K562 (cell line): ENCODE measurements around the gene TCF25. TPM values are rescaled to one million over a fixed set of nuclear protein-coding genes. Genes with fewer than 3 reads are reported as not detected.

Source experiments
- ATAC-seq: fragments of 200-7000 bp; cut with Tn5 transposase; 3 replicates; pipeline ENCODE4 v1.9.1; 2020; ENCODE audit warnings: moderate library complexity
- BruUV-seq: library from RNA; stranded (reverse); fragments of 400-500 nt; replicated peaks from 2 replicates; lab custom pipeline; 2021; lab: Mats Ljungman, UMichigan
- CTCF ChIA-PET: fragments of 300-600 bp; formaldehyde crosslinking; extraction: SDS; loops from one replicate; lab custom pipeline; 2021; ENCODE audit warnings: low intra/inter-chr PET ratio; lab: Yijun Ruan, JAX
- POLR2A ChIA-PET: fragments of 300-600, 350-650 bp; sonication (Branson Sonifier 250); formaldehyde crosslinking; extraction: SDS; loops from one replicate; lab custom pipeline; 2021; ENCODE audit warnings: antibody characterized with exemption, inconsistent platforms; lab: Yijun Ruan, JAX
- DNase-seq, 4 experiments: peaks; one replicate each; pipeline versions ENCODE4 v3.0.0 to v3.0.0-alpha.2; 2011 to 2018; ENCODE audit warnings: low spot score in 3 of 4, mixed read lengths in 3 of 4; ENCODE audit errors: extremely low read depth in 1 of 4
- FAIRE-seq: peaks from 2 replicates; lab custom pipeline; 2011; peaks lifted over from hg19 to GRCh38; lab: Jason Lieb, UNC
- H2AFZ ChIP-seq: 2 replicates; pipeline ENCODE4 v1.6.0; 2011; ENCODE audit warnings: low read depth, low read length, control low read depth, inconsistent platforms
- H3K27ac ChIP-seq: fragments of 200-600 bp; 3 replicates; pipeline ENCODE4 v1.8.0; 2011; ENCODE audit warnings: low read depth, mild to moderate bottlenecking, control low read depth, inconsistent platforms, low read length, moderate library complexity, mixed read lengths; ENCODE audit errors: extremely low read depth
- H3K27me3 ChIP-seq, 2 experiments: fragments of 300-600 bp in 1 of 2; 2 replicates in 1 of 2; 3 replicates in 1 of 2; pipeline versions ENCODE4 v1.6.0 to v1.8.0; 2011; ENCODE audit warnings: inconsistent platforms in 2 of 2, low read length in 2 of 2, mild to moderate bottlenecking in 1 of 2, mixed read lengths in 1 of 2, moderate library complexity in 1 of 2; ENCODE audit not compliant: control insufficient read depth in 2 of 2, insufficient read depth in 2 of 2
- H3K36me3 ChIP-seq: fragments of 300-600 bp; 3 replicates; pipeline ENCODE4 v1.8.0; 2011; ENCODE audit warnings: mild to moderate bottlenecking, low read length, inconsistent platforms; ENCODE audit not compliant: control insufficient read depth, insufficient read depth
- H3K4me1 ChIP-seq, 2 experiments: fragments of 200-600 bp in 1 of 2; replicated peaks in 1 of 2; 2 replicates in 1 of 2; 3 replicates in 1 of 2; pipeline versions ENCODE4 v1.5.1 to v1.8.0; 2011; ENCODE audit warnings: inconsistent platforms in 2 of 2, low read length in 2 of 2, mild to moderate bottlenecking in 1 of 2, mixed read lengths in 1 of 2, moderate library complexity in 1 of 2; ENCODE audit not compliant: control insufficient read depth in 2 of 2, insufficient read depth in 2 of 2
- H3K4me2 ChIP-seq: 2 replicates; pipeline ENCODE4 v1.6.1; 2011; ENCODE audit warnings: low read length, control low read depth, inconsistent platforms, mixed read lengths; ENCODE audit not compliant: insufficient read depth
- H3K4me3 ChIP-seq: fragments of 200-600 bp; sonication (generic), shearing (Covaris generic); 2 replicates; pipeline ENCODE4 v1.5.1; 2016; ENCODE audit warnings: control low read depth, inconsistent platforms
- H3K79me2 ChIP-seq: fragments of 200-600 bp; 3 replicates; pipeline ENCODE4 v1.8.0; 2011; ENCODE audit warnings: low read length, inconsistent platforms; ENCODE audit not compliant: control insufficient read depth, insufficient read depth
- H3K9ac ChIP-seq, 2 experiments: 2 replicates each; pipeline versions ENCODE4 v1.6.0 to v1.6.1; 2011; ENCODE audit warnings: low read depth in 2 of 2, low read length in 2 of 2, control low read depth in 1 of 2, inconsistent platforms in 1 of 2, mild to moderate bottlenecking in 1 of 2, mixed read lengths in 1 of 2; ENCODE audit not compliant: insufficient read depth in 1 of 2
- H3K9me1 ChIP-seq: one replicate; pipeline ENCODE4 v1.6.0; 2011; ENCODE audit warnings: inconsistent platforms, mild to moderate bottlenecking, low read length, moderate library complexity; ENCODE audit not compliant: control insufficient read depth, insufficient read depth
- H3K9me3 ChIP-seq: replicated peaks from 2 replicates; pipeline ENCODE4 v1.5.1; 2011; ENCODE audit warnings: low read depth, low read length, inconsistent platforms; ENCODE audit not compliant: control insufficient read depth, insufficient read depth
- H4K20me1 ChIP-seq: replicated peaks from 2 replicates; pipeline ENCODE4 v1.6.1; 2011; ENCODE audit warnings: low read length, inconsistent platforms, mixed read lengths; ENCODE audit not compliant: control insufficient read depth, insufficient read depth
- BCLAF1 ChIP-seq, 2 experiments: fragments of 450-650 bp in 1 of 2; IDR thresholded peaks; 2 replicates each; pipeline ENCODE4 v1.6.1; 2011 to 2017; ENCODE audit warnings: low read depth in 2 of 2, antibody characterized with exemption in 1 of 2, borderline replicate concordance in 1 of 2, low read length in 1 of 2, mild to moderate bottlenecking in 1 of 2, mixed read lengths in 1 of 2; ENCODE audit not compliant: control insufficient read depth in 1 of 2
- CHD2 ChIP-seq: IDR thresholded peaks from 2 replicates; pipeline ENCODE4 v1.6.1; 2011; ENCODE audit warnings: low read depth, low read length
- MIER1 ChIP-seq: fragments of 450-650 bp; IDR thresholded peaks from 2 replicates; pipeline ENCODE4 v1.6.1; 2016; ENCODE audit warnings: antibody characterized with exemption, mild to moderate bottlenecking, low read depth
- ZC3H11A ChIP-seq: IDR thresholded peaks from 2 replicates; pipeline ENCODE4 v1.6.1; 2012; ENCODE audit warnings: low read depth, low read length, improper control_type of control experiment
- ZNF263 ChIP-seq: sonication (generic); formaldehyde crosslinking; IDR thresholded peaks from 2 replicates; pipeline ENCODE4 v1.8.0; 2022; ENCODE audit warnings: mild to moderate bottlenecking, missing genetic modification reagents, borderline replicate concordance
- ZNF740 ChIP-seq, 3 experiments: fragments of 200-800 bp in 1 of 3; sonication (Bioruptor generic) in 1 of 3; sonication (generic) in 1 of 3; formaldehyde crosslinking in 1 of 3; IDR thresholded peaks; 2 replicates each; pipeline versions ENCODE4 v1.6.1 to v1.8.0; 2016 to 2022; ENCODE audit warnings: mild to moderate bottlenecking in 2 of 3, missing compliant biosample characterization in 2 of 3, missing genetic modification characterization in 2 of 3, missing genetic modification reagents in 1 of 3
- WGBS: fragments of 100-300 bp; shearing (Covaris generic); methylation state at CpG from one replicate; pipeline ENCODE4 v1.1.6; 2016; ENCODE audit warnings: low coverage, mixed read lengths; ENCODE audit not compliant: insufficient coverage; ENCODE audit errors: missing lambda C conversion rate; 5-methylcytosine and 5-hydroxymethylcytosine counted together
- in situ Hi-C: fragments of 300-500 bp; cut with MboI; formaldehyde crosslinking; loops from 4 replicates; pipeline ENCODE4 v1.15.0; 2018; ENCODE audit warnings: inconsistent platforms, mixed read lengths
- intact Hi-C: fragments of 100-400 bp; cut with micrococcal nuclease; formaldehyde crosslinking; loops from 2 replicates; pipeline ENCODE4 v1.14.2; 2022
- polyA plus RNA-seq, 8 experiments: library from polyadenylated mRNA; depleted of rRNA in 4 of 8; stranded (reverse) in 5 of 8; unstranded in 3 of 8; fragments of >200 nt; fragmentation: Nextera tagmentation in 2 of 8; fragmentation: Illumina TruSeq in 1 of 8; extraction: Ambion mirVana in 2 of 8; extraction: Trizol in 1 of 8; gene quantifications; 2 replicates each; pipeline versions ENCODE4 v1.2.1 to v1.2.3, GENCODE V29; 2011 to 2014; ENCODE audit warnings: inconsistent platforms in 1 of 8, missing spikeins in 1 of 8
- total RNA-seq, 7 experiments: library from RNA; depleted of rRNA in 6 of 7; stranded (reverse); fragments of >200 nt in 6 of 7; fragmentation: Illumina TruSeq in 2 of 7; extraction: Trizol in 2 of 7; gene quantifications; 2 replicates each; pipeline versions ENCODE4 v1.2.1 to v1.2.3, GENCODE V29; 2011 to 2021; ENCODE audit warnings: low replicate concordance in 1 of 7
- TF ChIP-seq, protein P1 (sequence below): IDR thresholded peaks from 2 replicates; pipeline ENCODE4 v1.6.1; 2011; ENCODE audit warnings: borderline replicate concordance, low read depth, mild to moderate bottlenecking, moderate library complexity, low read length; ENCODE audit not compliant: insufficient read depth, poor library complexity, severe bottlenecking

Gene TCF25
- total and polyA plus RNA-seq, 9 of the 15 experiments (the other 6 are each of a cell fraction or from before 2014, with no cell fraction given) = 9.0 to 154 (median 83.8) TPM

DNA sequence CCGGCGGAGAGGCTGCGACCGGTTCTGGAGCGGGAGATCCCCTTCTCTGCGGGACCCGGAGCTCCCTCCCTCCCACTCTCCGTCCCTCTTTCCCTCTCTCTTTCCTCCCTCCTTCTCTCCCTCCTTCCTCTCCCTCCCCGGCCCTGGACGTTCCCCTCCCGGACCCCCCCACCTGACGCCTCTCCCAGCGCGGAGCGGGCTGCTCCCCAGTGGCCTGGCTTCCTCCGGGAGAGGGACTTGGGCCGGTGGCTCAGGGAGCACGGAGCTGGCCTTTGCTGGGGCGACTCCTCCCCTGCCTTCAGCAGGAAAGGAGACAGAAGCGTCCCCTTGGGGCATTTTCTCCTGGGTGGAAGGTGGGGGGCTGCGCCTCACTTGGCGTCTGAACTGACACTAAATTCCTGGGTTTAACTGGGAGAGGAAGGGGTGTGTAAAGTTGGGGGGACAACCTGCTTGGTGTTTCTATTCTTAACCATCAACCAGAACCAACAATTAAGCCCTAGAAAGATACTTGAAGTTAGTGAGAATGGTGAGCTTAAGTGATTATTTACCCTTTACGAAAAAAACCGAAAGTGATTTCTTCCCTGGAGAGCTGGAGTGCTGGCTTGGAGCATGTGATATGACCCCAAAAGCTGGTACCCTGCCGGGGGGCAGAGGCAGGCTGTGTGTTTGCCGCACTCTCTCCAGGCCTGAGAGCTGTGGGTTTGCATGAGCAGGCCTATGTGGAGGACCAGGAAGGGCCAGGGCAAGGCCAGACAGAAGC, 44.3 kb upstream of the TCF25 start:
- FAIRE-seq = peak; percentile 15
- peak overlapping the region; percentile 58 for H3K4me3 ChIP-seq
- H3K4me1 ChIP-seq = peaks cover 9 to 50% of the 10 kb centered on the region in 2 experiments
- H2AFZ ChIP-seq = peak overlapping the region; percentile 63; the same call in 1 of the 2 replicates
- no peaks in the 10 kb centered on the region; the same call in 1 of the 2 replicates for H3K9me3 ChIP-seq
- in situ Hi-C loops = no loop called here
- BruUV-seq = TSS peak; percentile 73
- no peaks in the 10 kb centered on the region for H3K36me3 ChIP-seq
- H3K79me2 ChIP-seq = no peaks in the 10 kb centered on the region
- CTCF ChIA-PET = no interaction called here
- POLR2A ChIA-PET = interaction anchor here (0.6 to 1.6 kb wide), 7 partner anchors 8 to 110 kb away, joined by 3 to 4 read pairs (median 3); partner anchors contain the start of genes FANCA and TCF25
- no peak for TF ChIP-seq ZC3H11A
- TF ChIP-seq, protein P1, sequence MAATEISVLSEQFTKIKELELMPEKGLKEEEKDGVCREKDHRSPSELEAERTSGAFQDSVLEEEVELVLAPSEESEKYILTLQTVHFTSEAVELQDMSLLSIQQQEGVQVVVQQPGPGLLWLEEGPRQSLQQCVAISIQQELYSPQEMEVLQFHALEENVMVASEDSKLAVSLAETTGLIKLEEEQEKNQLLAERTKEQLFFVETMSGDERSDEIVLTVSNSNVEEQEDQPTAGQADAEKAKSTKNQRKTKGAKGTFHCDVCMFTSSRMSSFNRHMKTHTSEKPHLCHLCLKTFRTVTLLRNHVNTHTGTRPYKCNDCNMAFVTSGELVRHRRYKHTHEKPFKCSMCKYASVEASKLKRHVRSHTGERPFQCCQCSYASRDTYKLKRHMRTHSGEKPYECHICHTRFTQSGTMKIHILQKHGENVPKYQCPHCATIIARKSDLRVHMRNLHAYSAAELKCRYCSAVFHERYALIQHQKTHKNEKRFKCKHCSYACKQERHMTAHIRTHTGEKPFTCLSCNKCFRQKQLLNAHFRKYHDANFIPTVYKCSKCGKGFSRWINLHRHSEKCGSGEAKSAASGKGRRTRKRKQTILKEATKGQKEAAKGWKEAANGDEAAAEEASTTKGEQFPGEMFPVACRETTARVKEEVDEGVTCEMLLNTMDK = no peak
- TF ChIP-seq ZNF263 (CRISPR knock-in tag) = peak; percentile 93
- TF ChIP-seq MIER1 = 0 out of 2 replicates have a peak, but pooled peaks have one; percentile 54
- peak; percentile 61; the same call in 1 of the 2 replicates for TF ChIP-seq ZNF740 (CRISPR knock-in tag; IDR thresholded peaks at IDR 0.05)
- no peak; a peak in 1 of 4 replicates for TF ChIP-seq ZNF740 (tag; IDR thresholded peaks at IDR 0.05)
- TF ChIP-seq BCLAF1 (IDR thresholded peaks at IDR 0.05; ENCODE audit: borderline replicate concordance in 1 of 2, control insufficient read depth in 1 of 2, low read depth in 2 of 2, low read length in 1 of 2) = 0 out of 4 replicates have a peak, but pooled peaks of 1 of the 2 experiments have one; percentile 9
- no peak for TF ChIP-seq CHD2
- ATAC-seq = peak; percentile 20
- peak overlapping the region; percentile 74 for H3K4me2 ChIP-seq
- H3K9me1 ChIP-seq = no peaks in the 10 kb centered on the region
- H4K20me1 ChIP-seq = 0 out of 2 replicates have a peak, but pooled peaks cover 6% of the 10 kb centered on the region
- intact Hi-C loops = no loop called here
- peak overlapping the region; percentile 48; the same call in 1 of the 3 replicates for H3K27ac ChIP-seq
- H3K9ac ChIP-seq = peak overlapping the region; percentile 38 to 86; a peak in 3 of 4 replicates
- 19% methylated on average over 13 of the region's 26 CpGs for WGBS
- H3K27me3 ChIP-seq = no peaks in the 10 kb centered on the region
- peak in 1 of 4 experiments; percentile 42 for DNase-seq
